Esophagus muscularis mucosa (tissue), 4 donors: ENCODE measurements around the gene BAZ2B. TPM values are rescaled to one million over a fixed set of nuclear protein-coding genes. Genes with fewer than 3 reads are reported as not detected.

ENCODE experiments used
- DNase-seq: peaks from one replicate; pipeline ENCODE4 v3.0.0-alpha.2; 2017; ENCODE audit errors: extremely low spot score
- H3K27ac ChIP-seq, 4 donors: fragments of 200-600 bp; sonication (generic); replicated peaks in 1 of 4; 1 replicate in 3 of 4; 2 replicates in 1 of 4; pipeline ENCODE4 v1.5.1; 2016 to 2019; ENCODE audit warnings: mild to moderate bottlenecking in 1 of 4
- H3K27me3 ChIP-seq, 4 donors: fragments of 200-600 bp; sonication (generic); one replicate each; pipeline versions ENCODE4 v1.5.1 to v1.6.0; 2016 to 2019
- H3K36me3 ChIP-seq, 4 donors: fragments of 200-600 bp; sonication (generic); one replicate each; pipeline ENCODE4 v1.5.1; 2016 to 2019
- H3K4me1 ChIP-seq, 4 donors: fragments of 200-600 bp; sonication (generic); one replicate each; pipeline ENCODE4 v1.5.1; 2016 to 2019
- H3K4me3 ChIP-seq, 4 donors: fragments of 200-600 bp; sonication (generic); 1 replicate in 2 of 4; 2 replicates in 2 of 4; pipeline ENCODE4 v1.5.1; 2016 to 2019; ENCODE audit warnings: mild to moderate bottlenecking in 4 of 4, moderate library complexity in 1 of 4
- H3K9me3 ChIP-seq, 4 donors: fragments of 200-600 bp; sonication (generic); 1 replicate in 3 of 4; 2 replicates in 1 of 4; pipeline ENCODE4 v1.5.1; 2016 to 2019
- CTCF ChIP-seq, 3 experiments: fragments of 200-600 bp in 2 of 3; fragments of 450-650 bp in 1 of 3; sonication (generic) in 2 of 3; IDR thresholded peaks; one replicate each; pipeline ENCODE4 v1.5.1; 2017 to 2019; ENCODE audit warnings: antibody characterized with exemption in 3 of 3, mild to moderate bottlenecking in 2 of 3, moderate library complexity in 1 of 3
- EP300 ChIP-seq: sonication (generic); formaldehyde crosslinking; IDR thresholded peaks from one replicate; pipeline ENCODE4 v1.6.1; 2017; ENCODE audit warnings: antibody characterized with exemption
- POLR2A ChIP-seq: fragments of 450-650 bp; IDR thresholded peaks from one replicate; pipeline ENCODE4 v1.6.1; 2017; ENCODE audit warnings: antibody characterized with exemption, moderate library complexity, mild to moderate bottlenecking, low read depth
- POLR2AphosphoS5 ChIP-seq, 2 donors: sonication (generic); formaldehyde crosslinking; IDR thresholded peaks; one replicate each; pipeline ENCODE4 v1.6.1; 2017; ENCODE audit warnings: antibody characterized with exemption in 2 of 2
- WGBS: methylation state at CpG from one replicate; pipeline ENCODE4 v1.1.5; 2018; 5-methylcytosine and 5-hydroxymethylcytosine counted together
- intact Hi-C: fragments of 100-400 bp; cut with DNase I; formaldehyde crosslinking; loops from one replicate; pipeline ENCODE4 v1.15.1; 2023
- total RNA-seq, 4 donors: library from RNA; depleted of rRNA; stranded (reverse); fragments of >200 nt; gene quantifications; one replicate each; pipeline versions ENCODE4 v1.1.0 to v1.2.1, GENCODE V29; 2016

Gene BAZ2B
- total RNA-seq, 4 donors from 2014 or later = 76.3 to 97.2 (median 91.0) TPM

DNA sequence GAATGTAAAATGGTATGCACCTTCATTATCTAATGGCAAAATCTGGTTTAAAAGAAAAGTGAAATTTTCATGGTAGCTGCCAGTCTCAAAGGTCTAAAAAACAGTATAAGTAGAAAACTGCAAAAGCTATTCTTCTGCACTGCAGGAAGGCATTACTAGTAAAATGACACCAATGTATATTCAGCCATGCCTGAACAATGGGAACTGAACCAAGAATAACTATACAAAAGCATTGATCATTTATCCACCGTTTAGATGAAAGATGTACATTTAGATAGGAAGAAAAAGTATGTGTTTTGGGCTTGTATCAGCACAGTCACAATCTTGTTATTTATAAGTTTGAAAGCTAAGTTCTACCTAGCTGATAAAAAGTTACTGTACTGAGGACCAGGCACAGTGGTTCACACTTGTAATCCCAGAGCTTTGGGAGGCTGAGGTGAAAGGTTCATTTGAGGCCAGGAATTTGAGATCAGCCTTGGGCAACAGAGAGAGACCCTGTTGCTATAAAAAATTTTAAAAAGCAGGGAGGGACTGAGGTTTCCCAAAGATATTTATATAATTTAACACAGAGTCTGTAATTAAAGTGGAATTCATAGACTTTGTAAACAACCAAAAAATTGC is 166.7 kb downstream of the BAZ2B start:
- intact Hi-C loops = loop anchor here (10.0 kb wide), 1 partner anchor 235 kb away; no protein-coding TSS in a partner anchor
- Histone ChIP-seq H3K27me3 (no peaks in the 10 kb centered on the region), H3K4me3 (no peak overlapping the region), H3K9me3 (no peaks in the 10 kb centered on the region), H3K27ac (no peak overlapping the region), H3K36me3 (peaks cover 0 to 37% (median 21%) of the 10 kb centered on the region in 4 donors), H3K4me1 (peaks cover 0 to under 1% (median 0%) of the 10 kb centered on the region in 4 donors)
- TF ChIP-seq CTCF (IDR thresholded peaks at IDR 0.05) (no peak), POLR2AphosphoS5 (IDR thresholded peaks at IDR 0.05) (no peak), EP300 (no peak), POLR2A (no peak)
- WGBS = 0% methylated on average over 1 of the region's 1 CpG
- no peak for DNase-seq

GRCh38 chr2:159446817-159447216 is 169.5 kb downstream of the BAZ2B start:
- Histone ChIP-seq H3K27me3 (no peaks in the 10 kb centered on the region), H3K36me3 (peaks cover 6 to 58% (median 29%) of the 10 kb centered on the region in 4 donors), H3K4me3 (no peak overlapping the region), H3K27ac (no peak overlapping the region), H3K4me1 (peaks cover 0 to 3% (median 0%) of the 10 kb centered on the region in 4 donors), H3K9me3 (no peaks in the 10 kb centered on the region)
- intact Hi-C loops = loop anchor here (10.0 kb wide), 1 partner anchor 238 kb away; no protein-coding TSS in a partner anchor
- DNase-seq = no peak
- 90% methylated on average over 2 of the region's 2 CpGs for WGBS
- TF ChIP-seq EP300 = no peak
- no peak for TF ChIP-seq POLR2A
- no peak for TF ChIP-seq POLR2AphosphoS5 (IDR thresholded peaks at IDR 0.05)
- no peak for TF ChIP-seq CTCF (IDR thresholded peaks at IDR 0.05)

DNA sequence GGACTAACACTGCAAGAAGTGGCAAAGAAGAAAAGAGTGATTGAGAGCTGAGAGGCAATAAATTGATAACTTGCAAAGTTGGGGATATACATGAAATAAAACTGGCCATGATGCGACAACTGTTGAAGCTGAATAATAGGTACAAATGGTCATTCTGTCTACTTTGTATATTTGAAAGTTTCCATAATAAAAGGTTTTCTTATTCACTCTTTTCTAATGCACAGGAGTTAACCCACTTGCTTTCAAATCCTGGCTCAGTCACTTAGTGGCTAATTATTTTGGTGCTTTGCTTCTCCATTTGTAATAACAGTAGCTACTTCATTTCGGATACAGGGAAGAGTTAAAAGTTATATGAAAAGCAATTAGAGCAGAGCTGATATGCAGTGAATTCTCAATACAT is 170.1 kb downstream of the BAZ2B start:
- Histone ChIP-seq H3K27me3 (no peaks in the 10 kb centered on the region), H3K4me3 (no peak overlapping the region), H3K4me1 (peaks cover 0 to 5% (median 0%) of the 10 kb centered on the region in 4 donors), H3K36me3 (peaks cover 6 to 58% (median 29%) of the 10 kb centered on the region in 4 donors), H3K9me3 (no peaks in the 10 kb centered on the region), H3K27ac (no peak overlapping the region)
- intact Hi-C loops = loop anchor here (10.0 kb wide), 1 partner anchor 239 kb away; no protein-coding TSS in a partner anchor
- WGBS = 99% methylated on average over 2 of the region's 2 CpGs
- TF ChIP-seq EP300 = no peak
- no peak for TF ChIP-seq CTCF (IDR thresholded peaks at IDR 0.05)
- TF ChIP-seq POLR2AphosphoS5 (IDR thresholded peaks at IDR 0.05) = no peak
- TF ChIP-seq POLR2A = no peak
- DNase-seq = no peak

DNA sequence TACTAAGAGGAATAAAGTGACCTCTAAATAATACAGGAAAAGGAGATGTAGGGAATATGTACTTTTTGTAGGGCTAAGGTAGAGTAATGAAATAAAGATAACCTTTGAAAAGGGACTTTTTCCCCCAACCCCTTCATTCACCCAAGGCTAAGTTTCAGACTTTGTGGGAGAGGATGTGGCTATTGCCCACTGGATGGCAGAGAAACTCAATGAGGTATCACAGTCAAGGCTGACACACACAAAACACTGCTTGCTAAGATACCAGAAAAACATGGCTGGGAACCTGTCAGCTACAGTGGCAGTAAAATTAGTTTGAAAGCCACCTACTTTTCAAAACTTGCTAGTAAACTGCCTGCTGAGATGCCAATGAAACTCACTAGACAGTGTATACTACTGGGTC is 171.0 kb downstream of the BAZ2B start:
- no peak for DNase-seq
- no peak overlapping the region for H3K4me3 ChIP-seq
- intact Hi-C loops = loop anchor here (10.0 kb wide), 1 partner anchor 239 kb away; no protein-coding TSS in a partner anchor

More for the DNA sequence above, 171.0 kb downstream of the BAZ2B start:
- peaks cover 6 to 65% (median 29%) of the 10 kb centered on the region in 4 donors for H3K36me3 ChIP-seq
- TF ChIP-seq EP300 (no peak), POLR2A (no peak), POLR2AphosphoS5 (IDR thresholded peaks at IDR 0.05) (no peak), CTCF (IDR thresholded peaks at IDR 0.05) (no peak)
- no peaks in the 10 kb centered on the region for H3K9me3 ChIP-seq
- H3K27me3 ChIP-seq = no peaks in the 10 kb centered on the region
- H3K4me1 ChIP-seq = peaks cover 0 to 5% (median 0%) of the 10 kb centered on the region in 4 donors
- no peak overlapping the region for H3K27ac ChIP-seq
